CD4-positive, alpha-beta memory T cell (primary cell): ENCODE measurements around the gene ZNF100. TPM values are rescaled to one million over a fixed set of nuclear protein-coding genes. Genes with fewer than 3 reads are reported as not detected.
"Not testable (repeated sequence)": the region's sequence is repeated elsewhere in the genome, so short reads cannot be mapped to it uniquely, and the experiment has no call there.

Experiments used
- CTCF ChIA-PET: fragments of 350-600 bp; sonication (Branson Sonifier 250); formaldehyde crosslinking; loops from one replicate; lab custom pipeline; 2021; ENCODE audit warnings: inconsistent platforms; ENCODE audit not compliant: partially characterized antibody; lab: Charles Lee
- POLR2A ChIA-PET: fragments of 350-600 bp; sonication (Branson Sonifier 250); formaldehyde crosslinking; loops from one replicate; lab custom pipeline; 2021; ENCODE audit not compliant: partially characterized antibody; lab: Charles Lee
- DNase-seq, 5 donors: peaks; one replicate each; pipeline versions ENCODE4 v3.0.0 to v3.0.0-alpha.2; 2020 to 2022; ENCODE audit warnings: mixed read lengths in 1 of 5
- H3K27ac ChIP-seq: one replicate; pipeline ENCODE4 v1.7.0; 2013; ENCODE audit warnings: low read depth, low read length
- H3K27me3 ChIP-seq: 2 replicates; pipeline ENCODE4 v1.7.0; 2013; ENCODE audit warnings: mild to moderate bottlenecking, low read length, moderate library complexity; ENCODE audit not compliant: insufficient read depth
- H3K36me3 ChIP-seq: 2 replicates; pipeline ENCODE4 v1.7.0; 2013; ENCODE audit warnings: mild to moderate bottlenecking, low read length, moderate library complexity; ENCODE audit not compliant: insufficient read depth
- H3K4me1 ChIP-seq: 2 replicates; pipeline ENCODE4 v1.7.0; 2013; ENCODE audit warnings: mild to moderate bottlenecking, low read length, moderate library complexity; ENCODE audit not compliant: insufficient read depth
- H3K4me3 ChIP-seq, 2 donors: one replicate each; pipeline ENCODE4 v1.7.0; 2013; ENCODE audit warnings: low read length in 2 of 2, mild to moderate bottlenecking in 1 of 2
- H3K9me3 ChIP-seq, 2 donors: one replicate each; pipeline ENCODE4 v1.7.0; 2013; ENCODE audit warnings: low read length in 2 of 2, control low read depth in 1 of 2; ENCODE audit not compliant: control insufficient read depth in 1 of 2
- H3K27ac Mint-ChIP-seq, 7 donors: one replicate each; pipeline ENCODE4 v1.8.0; 2020 to 2021; ENCODE audit warnings: mixed read lengths in 7 of 7, mild to moderate bottlenecking in 6 of 7, inconsistent platforms in 3 of 7, moderate library complexity in 3 of 7
- H3K27me3 Mint-ChIP-seq, 2 donors: one replicate each; pipeline ENCODE4 v1.8.0; 2020 to 2021; ENCODE audit warnings: mixed read lengths in 2 of 2
- H3K36me3 Mint-ChIP-seq, 2 donors: one replicate each; pipeline ENCODE4 v1.8.0; 2020 to 2021; ENCODE audit warnings: mixed read lengths in 2 of 2, inconsistent platforms in 1 of 2, mild to moderate bottlenecking in 1 of 2
- H3K4me1 Mint-ChIP-seq, 4 donors: one replicate each; pipeline ENCODE4 v1.8.0; 2020 to 2021; ENCODE audit warnings: mixed read lengths in 4 of 4, mild to moderate bottlenecking in 1 of 4
- H3K4me3 Mint-ChIP-seq, 8 donors: one replicate each; pipeline ENCODE4 v1.8.0; 2020 to 2021; ENCODE audit warnings: mixed read lengths in 8 of 8, mild to moderate bottlenecking in 7 of 8, moderate library complexity in 6 of 8, inconsistent platforms in 3 of 8
- H3K9me3 Mint-ChIP-seq, 8 donors: one replicate each; pipeline ENCODE4 v1.8.0; 2020 to 2021; ENCODE audit warnings: mixed read lengths in 8 of 8, mild to moderate bottlenecking in 5 of 8, inconsistent platforms in 3 of 8, moderate library complexity in 1 of 8
- intact Hi-C: fragments of 100-400 bp; cut with micrococcal nuclease; formaldehyde crosslinking; loops from one replicate; pipeline ENCODE4 v1.15.1; 2023
- polyA plus RNA-seq, 2 donors: library from polyadenylated mRNA; unstranded; fragments of 300-500 nt; fragmentation: Illumina TruSeq; gene quantifications; one replicate each; pipeline ENCODE4 v1.2.3, GENCODE V29; 2021
- total RNA-seq, 2 experiments: library from RNA; stranded (reverse); gene quantifications; one replicate each; pipeline ENCODE4 v1.2.3, GENCODE V29; 2021

Gene ZNF100
- total and polyA plus RNA-seq, 4 experiments from 2014 or later = 7.9 to 16.0 (median 13.3) TPM

GRCh38 chr19:21749090-21749489 is 18.3 kb downstream of the ZNF100 start:
- H3K27ac Mint-ChIP-seq = no peak overlapping the region
- H3K27me3 Mint-ChIP-seq = no peaks in the 10 kb centered on the region
- ChIA-PET POLR2A (no interaction called here), CTCF (no interaction called here)
- peaks cover 7% of the 10 kb centered on the region for H3K36me3 ChIP-seq
- no peak for DNase-seq
- peaks cover 2 to 18% (median 17%) of the 10 kb centered on the region in 4 donors for H3K4me1 Mint-ChIP-seq
- H3K4me1 ChIP-seq = no peaks in the 10 kb centered on the region
- H3K27me3 ChIP-seq = no peaks in the 10 kb centered on the region
- peaks cover 0 to 38% (median 2%) of the 10 kb centered on the region in 8 donors for H3K9me3 Mint-ChIP-seq
- H3K27ac ChIP-seq = no peak overlapping the region
- no peak overlapping the region for H3K4me3 ChIP-seq
- H3K4me3 Mint-ChIP-seq = no peak overlapping the region
- no peaks in the 10 kb centered on the region for H3K9me3 ChIP-seq
- peaks cover 61 to 64% of the 10 kb centered on the region in 2 donors for H3K36me3 Mint-ChIP-seq
- intact Hi-C loops = no loop called here

GRCh38 chr19:21748088-21748487 is 19.3 kb downstream of the ZNF100 start:
- Histone ChIP-seq H3K9me3 (no peaks in the 10 kb centered on the region), H3K4me1 (no peaks in the 10 kb centered on the region)

GRCh38 chr19:21740559-21740958 is 26.8 kb downstream of the ZNF100 start:
- no peaks in the 10 kb centered on the region for H3K27me3 Mint-ChIP-seq
- Histone ChIP-seq H3K36me3 (peaks cover 4% of the 10 kb centered on the region), H3K9me3 (no peaks in the 10 kb centered on the region), H3K4me3 (no peak overlapping the region), H3K27ac (no peak overlapping the region), H3K4me1 (no peaks in the 10 kb centered on the region), H3K27me3 (no peaks in the 10 kb centered on the region)
- DNase-seq = no peak
- no peak overlapping the region for H3K4me3 Mint-ChIP-seq
- POLR2A ChIA-PET = no interaction called here
- H3K36me3 Mint-ChIP-seq = peaks cover 63 to 69% of the 10 kb centered on the region in 2 donors
- H3K4me1 Mint-ChIP-seq = peaks cover 0 to 3% (median 0%) of the 10 kb centered on the region in 4 donors
- intact Hi-C loops = no loop called here
- peaks cover 0 to 61% (median 23%) of the 10 kb centered on the region in 8 donors for H3K9me3 Mint-ChIP-seq
- H3K27ac Mint-ChIP-seq = no peak overlapping the region
- CTCF ChIA-PET = no interaction called here

More at GRCh38 chr19:21748088-21748487, 19.3 kb downstream of the ZNF100 start:
- peaks cover 11% of the 10 kb centered on the region for H3K36me3 ChIP-seq
- H3K27me3 ChIP-seq = no peaks in the 10 kb centered on the region
- ChIA-PET CTCF (no interaction called here), POLR2A (no interaction called here)
- Mint-ChIP-seq H3K4me1 (peaks cover 2 to 18% (median 17%) of the 10 kb centered on the region in 4 donors), H3K36me3 (peaks cover 61 to 66% of the 10 kb centered on the region in 2 donors), H3K4me3 (no peak overlapping the region), H3K9me3 (peaks cover 0 to 36% (median 2%) of the 10 kb centered on the region in 8 donors), H3K27me3 (no peaks in the 10 kb centered on the region), H3K27ac (no peak overlapping the region)
- no peak for DNase-seq
- H3K4me3 ChIP-seq = no peak overlapping the region
- intact Hi-C loops = no loop called here
- H3K27ac ChIP-seq = no peak overlapping the region

GRCh38 chr19:21726942-21727747 is 40.2 kb downstream of the ZNF100 start:
- H3K4me1 ChIP-seq, DNase-seq: not testable (repeated sequence)

GRCh38 chr19:21713761-21714160 is 53.6 kb downstream of the ZNF100 start:
- Histone ChIP-seq H3K4me1 (no peaks in the 10 kb centered on the region), H3K9me3 (no peaks in the 10 kb centered on the region), H3K27ac (no peak overlapping the region), H3K27me3 (no peaks in the 10 kb centered on the region), H3K4me3 (no peak overlapping the region), H3K36me3 (no peaks in the 10 kb centered on the region)
- POLR2A ChIA-PET = no interaction called here
- intact Hi-C loops = no loop called here
- H3K27me3 Mint-ChIP-seq = no peaks in the 10 kb centered on the region
- H3K4me1 Mint-ChIP-seq = peaks cover 0 to 2% (median 0%) of the 10 kb centered on the region in 4 donors
- CTCF ChIA-PET = no interaction called here
- no peak for DNase-seq
- H3K9me3 Mint-ChIP-seq = peaks cover 0 to 60% (median 27%) of the 10 kb centered on the region in 8 donors
- no peak overlapping the region for H3K4me3 Mint-ChIP-seq
- H3K36me3 Mint-ChIP-seq = no peaks in the 10 kb centered on the region
- no peak overlapping the region for H3K27ac Mint-ChIP-seq

More at GRCh38 chr19:21726942-21727747, 40.2 kb downstream of the ZNF100 start:
- H3K27me3 Mint-ChIP-seq, H3K27ac ChIP-seq, CTCF ChIA-PET, H3K27ac Mint-ChIP-seq, H3K4me1 Mint-ChIP-seq, POLR2A ChIA-PET, H3K4me3 ChIP-seq, H3K27me3 ChIP-seq, intact Hi-C loops: not testable (repeated sequence)
- Histone ChIP-seq H3K9me3 (peaks cover 3 to 20% of the 10 kb centered on the region in 2 donors), H3K36me3 (peaks cover 18% of the 10 kb centered on the region)
- peak overlapping the region in 1 of 8 donors; percentile 28 for H3K4me3 Mint-ChIP-seq
- H3K36me3 Mint-ChIP-seq = peaks cover 36 to 51% of the 10 kb centered on the region in 2 donors
- peaks cover 0 to 78% (median 61%) of the 10 kb centered on the region in 8 donors for H3K9me3 Mint-ChIP-seq

GRCh38 chr19:21709464-21709863 is 57.9 kb downstream of the ZNF100 start:
- Histone ChIP-seq H3K27me3 (no peaks in the 10 kb centered on the region), H3K36me3 (no peaks in the 10 kb centered on the region), H3K27ac (no peak overlapping the region), H3K4me3 (no peak overlapping the region), H3K4me1 (no peaks in the 10 kb centered on the region), H3K9me3 (no peaks in the 10 kb centered on the region)
- Mint-ChIP-seq H3K27me3 (no peaks in the 10 kb centered on the region), H3K27ac (no peak overlapping the region), H3K9me3 (peaks cover 0 to 32% (median 13%) of the 10 kb centered on the region in 8 donors), H3K4me3 (no peak overlapping the region), H3K4me1 (no peaks in the 10 kb centered on the region), H3K36me3 (no peaks in the 10 kb centered on the region)
- no peak for DNase-seq
- POLR2A ChIA-PET = no interaction called here
- intact Hi-C loops = no loop called here
- CTCF ChIA-PET = no interaction called here

GRCh38 chr19:21707878-21708277 is 59.5 kb downstream of the ZNF100 start:
- H3K36me3 ChIP-seq, CTCF ChIA-PET, H3K27me3 Mint-ChIP-seq, H3K4me3 ChIP-seq, POLR2A ChIA-PET, H3K4me3 Mint-ChIP-seq, H3K4me1 ChIP-seq, H3K27ac Mint-ChIP-seq, H3K9me3 ChIP-seq, intact Hi-C loops, H3K27me3 ChIP-seq, H3K27ac ChIP-seq, DNase-seq, H3K4me1 Mint-ChIP-seq, H3K36me3 Mint-ChIP-seq: not testable (repeated sequence)
- H3K9me3 Mint-ChIP-seq = peaks cover 0 to 24% (median 6%) of the 10 kb centered on the region in 8 donors
